Right atrium auricular region (tissue), 2 donors: ENCODE data around the gene GRM8. TPM values are rescaled to one million over a fixed set of nuclear protein-coding genes. Genes with fewer than 3 reads are reported as not detected.

ENCODE experiments used
- DNase-seq: peaks from one replicate; pipeline ENCODE4 v3.0.0-alpha.2; 2019; ENCODE audit warnings: low spot score
- H3K27ac ChIP-seq, 2 donors: fragments of 200-600 bp; sonication (generic); 1 replicate in 1 of 2; 2 replicates in 1 of 2; pipeline ENCODE4 v1.5.1; 2016 to 2019
- H3K27me3 ChIP-seq, 2 donors: fragments of 200-600 bp; sonication (generic); one replicate each; pipeline versions ENCODE4 v1.5.1 to v1.6.0; 2017 to 2019
- H3K36me3 ChIP-seq: fragments of 200-600 bp; sonication (generic); one replicate; pipeline ENCODE4 v1.5.1; 2016
- H3K4me1 ChIP-seq, 2 donors: fragments of 200-600 bp; sonication (generic); one replicate each; pipeline versions ENCODE4 v1.5.1 to v1.6.0; 2017 to 2019
- H3K4me3 ChIP-seq, 2 donors: fragments of 200-600 bp; sonication (generic); 1 replicate in 1 of 2; 2 replicates in 1 of 2; pipeline ENCODE4 v1.5.1; 2017 to 2019; ENCODE audit warnings: mild to moderate bottlenecking in 1 of 2, moderate library complexity in 1 of 2
- H3K9me3 ChIP-seq, 2 donors: fragments of 200-600 bp; sonication (generic); one replicate each; pipeline ENCODE4 v1.5.1; 2019
- total RNA-seq, 2 donors: library from RNA; depleted of rRNA; stranded (reverse); fragments of >200 nt; gene quantifications; one replicate each; pipeline ENCODE4 v1.1.0, GENCODE V29; 2016
- TF ChIP-seq, protein P1 (sequence below), 2 donors: fragments of 200-600 bp; sonication (generic); IDR thresholded peaks; one replicate each; pipeline ENCODE4 v1.5.1; 2019; ENCODE audit warnings: antibody characterized with exemption in 2 of 2

The GRM8 gene
- total RNA-seq, 2 donors from 2014 or later = not detected

DNA sequence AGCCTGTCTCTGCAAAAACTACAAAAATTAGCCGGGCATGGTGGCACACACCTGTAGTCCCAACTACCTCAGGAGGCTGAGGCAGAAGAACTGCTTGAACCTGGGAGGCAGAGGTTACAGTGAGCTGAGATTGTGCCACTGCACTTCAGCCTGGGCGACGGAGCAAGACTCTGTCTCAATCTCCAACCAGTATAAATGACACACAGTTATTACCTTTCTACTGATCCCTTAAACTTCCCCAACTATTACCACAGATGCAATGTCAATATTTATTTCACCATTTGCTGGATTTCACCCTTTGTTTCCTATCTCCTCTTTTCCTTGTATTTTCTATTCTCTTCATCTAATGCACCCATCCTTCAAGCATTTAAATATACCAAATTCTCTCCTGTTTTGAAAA, 431.8 kb downstream of the GRM8 start:
- no peaks in the 10 kb centered on the region for H3K4me1 ChIP-seq
- H3K36me3 ChIP-seq = no peaks in the 10 kb centered on the region
- DNase-seq = no peak
- no peak overlapping the region for H3K27ac ChIP-seq
- no peaks in the 10 kb centered on the region for H3K27me3 ChIP-seq
- TF ChIP-seq, protein P1, sequence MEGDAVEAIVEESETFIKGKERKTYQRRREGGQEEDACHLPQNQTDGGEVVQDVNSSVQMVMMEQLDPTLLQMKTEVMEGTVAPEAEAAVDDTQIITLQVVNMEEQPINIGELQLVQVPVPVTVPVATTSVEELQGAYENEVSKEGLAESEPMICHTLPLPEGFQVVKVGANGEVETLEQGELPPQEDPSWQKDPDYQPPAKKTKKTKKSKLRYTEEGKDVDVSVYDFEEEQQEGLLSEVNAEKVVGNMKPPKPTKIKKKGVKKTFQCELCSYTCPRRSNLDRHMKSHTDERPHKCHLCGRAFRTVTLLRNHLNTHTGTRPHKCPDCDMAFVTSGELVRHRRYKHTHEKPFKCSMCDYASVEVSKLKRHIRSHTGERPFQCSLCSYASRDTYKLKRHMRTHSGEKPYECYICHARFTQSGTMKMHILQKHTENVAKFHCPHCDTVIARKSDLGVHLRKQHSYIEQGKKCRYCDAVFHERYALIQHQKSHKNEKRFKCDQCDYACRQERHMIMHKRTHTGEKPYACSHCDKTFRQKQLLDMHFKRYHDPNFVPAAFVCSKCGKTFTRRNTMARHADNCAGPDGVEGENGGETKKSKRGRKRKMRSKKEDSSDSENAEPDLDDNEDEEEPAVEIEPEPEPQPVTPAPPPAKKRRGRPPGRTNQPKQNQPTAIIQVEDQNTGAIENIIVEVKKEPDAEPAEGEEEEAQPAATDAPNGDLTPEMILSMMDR (IDR thresholded peaks at IDR 0.05) = no peak
- H3K9me3 ChIP-seq = no peaks in the 10 kb centered on the region
- H3K4me3 ChIP-seq = no peak overlapping the region

DNA sequence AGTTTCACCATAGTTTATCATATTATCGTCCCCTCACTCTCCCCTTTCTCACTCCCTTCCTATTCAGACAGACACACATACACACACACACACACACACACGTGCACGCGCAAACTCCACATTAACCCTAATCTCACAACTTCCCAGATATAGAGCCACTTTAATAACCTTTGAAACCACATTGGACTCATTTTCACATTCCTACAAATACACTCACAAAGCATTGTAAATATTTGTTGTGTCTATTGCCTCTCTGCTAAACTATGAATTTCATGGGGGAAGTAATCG, 433.6 kb downstream of the GRM8 start:
- no peaks in the 10 kb centered on the region for H3K36me3 ChIP-seq
- no peak overlapping the region for H3K27ac ChIP-seq
- DNase-seq = no peak
- H3K27me3 ChIP-seq = no peaks in the 10 kb centered on the region
- TF ChIP-seq, protein P1 (IDR thresholded peaks at IDR 0.05) = no peak
- H3K4me3 ChIP-seq = no peak overlapping the region
- no peaks in the 10 kb centered on the region for H3K9me3 ChIP-seq
- no peaks in the 10 kb centered on the region for H3K4me1 ChIP-seq

GRCh38 chr7:126818393-126819196, 434.1 kb downstream of the GRM8 start:
- no peak for DNase-seq
- TF ChIP-seq, protein P1 (IDR thresholded peaks at IDR 0.05) = no peak
- Histone ChIP-seq H3K27me3 (no peaks in the 10 kb centered on the region), H3K4me3 (no peak overlapping the region), H3K27ac (no peak overlapping the region), H3K4me1 (no peaks in the 10 kb centered on the region), H3K9me3 (no peaks in the 10 kb centered on the region), H3K36me3 (no peaks in the 10 kb centered on the region)

DNA sequence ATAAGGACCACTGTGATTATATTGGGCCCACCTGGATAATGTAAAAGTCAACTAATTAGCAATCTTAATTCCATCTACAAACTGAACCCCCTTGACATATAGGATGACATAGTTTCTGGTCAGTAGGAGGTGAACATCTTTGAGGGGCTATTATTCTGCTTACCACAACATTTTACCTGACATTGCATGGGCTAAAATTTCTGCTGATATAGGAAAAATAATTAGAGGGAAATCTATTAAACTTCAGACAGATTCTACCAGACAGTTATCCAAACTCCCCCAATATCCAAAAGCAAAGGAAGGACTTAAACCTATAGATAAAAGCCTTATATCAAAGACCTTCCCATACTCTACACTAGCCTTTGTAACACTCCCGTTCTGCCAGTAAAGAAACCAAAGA, 443.6 kb downstream of the GRM8 start:
- Histone ChIP-seq H3K27ac (no peak overlapping the region), H3K4me1 (no peaks in the 10 kb centered on the region), H3K36me3 (no peaks in the 10 kb centered on the region), H3K9me3 (no peaks in the 10 kb centered on the region), H3K27me3 (no peaks in the 10 kb centered on the region), H3K4me3 (no peak overlapping the region)
- DNase-seq = no peak
- TF ChIP-seq, protein P1 (IDR thresholded peaks at IDR 0.05) = no peak

DNA sequence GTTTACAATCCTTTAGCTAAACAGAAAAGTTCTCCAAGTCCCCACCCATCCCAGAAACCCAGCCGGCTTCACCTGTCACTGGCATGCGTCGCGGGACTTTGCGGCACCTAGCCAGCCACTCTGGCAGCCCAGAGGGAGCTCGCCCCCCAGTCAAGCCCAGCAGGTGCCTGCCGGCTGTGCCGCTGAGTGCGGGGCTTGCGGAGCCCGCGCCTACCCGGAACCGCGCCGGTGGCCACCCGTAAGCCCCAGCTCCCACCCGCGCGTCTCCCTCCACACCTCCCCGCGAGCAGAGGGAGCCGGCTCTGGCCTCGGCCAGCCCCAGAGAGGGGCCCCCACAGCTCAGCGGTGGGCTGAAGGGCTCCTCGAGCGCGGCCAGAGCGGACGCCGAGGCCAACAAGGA, 446.1 kb downstream of the GRM8 start:
- Histone ChIP-seq H3K27ac (no peak overlapping the region), H3K27me3 (no peaks in the 10 kb centered on the region), H3K9me3 (no peaks in the 10 kb centered on the region), H3K4me1 (no peaks in the 10 kb centered on the region), H3K4me3 (no peak overlapping the region), H3K36me3 (no peaks in the 10 kb centered on the region)
- no peak for DNase-seq
- TF ChIP-seq, protein P1 (IDR thresholded peaks at IDR 0.05) = no peak

DNA sequence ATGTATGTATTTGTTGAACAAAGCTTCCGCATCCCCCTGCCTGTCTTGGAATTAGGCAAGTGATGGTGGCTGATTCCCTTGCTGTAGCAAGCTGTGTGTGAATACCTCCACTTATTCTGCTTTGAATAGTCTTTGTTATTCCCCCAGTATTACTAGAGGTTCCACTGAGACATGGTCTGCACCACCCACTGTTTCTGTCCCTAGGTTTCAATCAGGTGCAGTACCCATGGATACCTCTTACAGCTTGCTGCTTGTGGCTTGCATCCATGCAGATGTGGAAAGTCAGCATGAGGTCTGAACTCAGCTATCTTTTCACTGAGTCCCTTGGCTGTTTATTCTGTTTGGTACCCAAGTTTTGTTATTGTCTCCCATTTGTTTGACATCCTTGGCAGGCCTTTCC, 447.4 kb downstream of the GRM8 start:
- DNase-seq = no peak
- TF ChIP-seq, protein P1 (IDR thresholded peaks at IDR 0.05) = no peak
- Histone ChIP-seq H3K9me3 (no peaks in the 10 kb centered on the region), H3K36me3 (no peaks in the 10 kb centered on the region), H3K4me1 (no peaks in the 10 kb centered on the region), H3K4me3 (no peak overlapping the region), H3K27me3 (no peaks in the 10 kb centered on the region), H3K27ac (no peak overlapping the region)
